Caco-2 (cell line): ENCODE results near the gene RALGPS1. TPM values are rescaled to one million over a fixed set of nuclear protein-coding genes. Genes with fewer than 3 reads are reported as not detected.
A peak's percentile ranks its signal among the peaks of the same experiment; 100 is the strongest.

Experiments
- BruUV-seq: library from RNA; stranded (reverse); fragments of 400-500 nt; replicated peaks from 2 replicates; lab custom pipeline; 2021; lab: Mats Ljungman, UMichigan
- CTCF ChIA-PET: fragments of 300-600 bp; sonication (Branson Sonifier 250); formaldehyde crosslinking; loops from one replicate; lab custom pipeline; 2022; ENCODE audit warnings: antibody characterized with exemption; lab: Charles Lee
- POLR2A ChIA-PET: fragments of 300-600 bp; sonication (Branson Sonifier 250); formaldehyde crosslinking; loops from one replicate; lab custom pipeline; 2022; ENCODE audit warnings: antibody characterized with exemption; lab: Charles Lee
- DNase-seq, 2 experiments: peaks; one replicate each; pipeline versions ENCODE4 v3.0.0 to v3.0.0-alpha.2; 2020 to 2022
- H3K27me3 ChIP-seq: replicated peaks from 2 replicates; pipeline ENCODE4 v1.6.0; 2011; ENCODE audit warnings: low read length; ENCODE audit not compliant: control insufficient read depth, insufficient read depth
- H3K36me3 ChIP-seq: 2 replicates; pipeline ENCODE4 v1.5.1; 2011; ENCODE audit warnings: low read length; ENCODE audit not compliant: control insufficient read depth, insufficient read depth
- H3K4me1 ChIP-seq: fragments of 250-450 bp; sonication (Bioruptor Pico); 2 replicates; pipeline ENCODE4 v1.5.1; 2020; ENCODE audit warnings: mild to moderate bottlenecking
- H3K4me3 ChIP-seq: 2 replicates; pipeline ENCODE4 v1.5.1; 2011; ENCODE audit warnings: low read depth, mild to moderate bottlenecking, control low read depth, low read length
- H3K9me3 ChIP-seq: fragments of 250-450 bp; sonication (Bioruptor Pico); 2 replicates; pipeline ENCODE4 v1.5.1; 2020; ENCODE audit warnings: mild to moderate bottlenecking, moderate library complexity
- H3K27ac Mint-ChIP-seq: one replicate; pipeline ENCODE4 v1.8.0; 2022; ENCODE audit warnings: mixed read lengths; ENCODE audit not compliant: unreplicated experiment
- H3K27me3 Mint-ChIP-seq: one replicate; pipeline ENCODE4 v1.8.0; 2022; ENCODE audit warnings: mixed read lengths; ENCODE audit not compliant: insufficient read depth, unreplicated experiment
- H3K36me3 Mint-ChIP-seq: one replicate; pipeline ENCODE4 v1.8.0; 2022; ENCODE audit warnings: mild to moderate bottlenecking, mixed read lengths; ENCODE audit not compliant: insufficient read depth, unreplicated experiment
- H3K4me1 Mint-ChIP-seq: one replicate; pipeline ENCODE4 v1.8.0; 2022; ENCODE audit warnings: low read depth, mixed read lengths; ENCODE audit not compliant: unreplicated experiment
- H3K4me3 Mint-ChIP-seq: one replicate; pipeline ENCODE4 v1.8.0; 2022; ENCODE audit warnings: mild to moderate bottlenecking, moderate library complexity, mixed read lengths; ENCODE audit not compliant: unreplicated experiment
- H3K9me3 Mint-ChIP-seq: one replicate; pipeline ENCODE4 v1.8.0; 2022; ENCODE audit warnings: mixed read lengths; ENCODE audit not compliant: unreplicated experiment
- CTCF ChIP-seq, 2 experiments: fragments of 200-600 bp in 1 of 2; IDR thresholded peaks; 1 replicate in 1 of 2; 2 replicates in 1 of 2; pipeline versions ENCODE4 v1.5.1 to v1.8.0; 2011 to 2022; ENCODE audit warnings: antibody characterized with exemption in 1 of 2, control low read depth in 1 of 2, inconsistent platforms in 1 of 2, low read depth in 1 of 2, low read length in 1 of 2, mild to moderate bottlenecking in 1 of 2, moderate library complexity in 1 of 2; ENCODE audit not compliant: insufficient read depth in 1 of 2, severe bottlenecking in 1 of 2, unreplicated experiment in 1 of 2
- intact Hi-C: fragments of 100-400 bp; cut with micrococcal nuclease; formaldehyde crosslinking; loops from one replicate; pipeline ENCODE4 v1.10.0; 2022; ENCODE audit not compliant: unreplicated experiment
- total RNA-seq: library from RNA; stranded (reverse); gene quantifications from 2 replicates; pipeline ENCODE4 v1.2.3, GENCODE V29; 2022

RALGPS1 gene
- total RNA-seq, 1 experiment from 2014 or later: 41.5 TPM

GRCh38 chr9:127078336-127078735, 163.8 kb downstream of the RALGPS1 start:
- DNase-seq: no peak
- Histone ChIP-seq H3K4me3 (no peak overlapping the region), H3K9me3 (no peaks in the 10 kb centered on the region; the same call in 1 of the 2 replicates), H3K27me3 (no peaks in the 10 kb centered on the region), H3K36me3 (peaks cover 2% of the 10 kb centered on the region; the same call in 1 of the 2 replicates), H3K4me1 (peaks cover 46% of the 10 kb centered on the region)
- intact Hi-C loops: loop anchor here (5.0 kb wide), 2 partner anchors 49 to 119 kb away; no protein-coding TSS in a partner anchor
- POLR2A ChIA-PET: no interaction called here
- TF ChIP-seq CTCF (IDR thresholded peaks at IDR 0.05; ENCODE audit: insufficient read depth in 1 of 2, low read depth in 1 of 2, low read length in 1 of 2, severe bottlenecking in 1 of 2, unreplicated experiment in 1 of 2): no peak
- Mint-ChIP-seq H3K4me1 (peaks cover 47% of the 10 kb centered on the region), H3K4me3 (no peak overlapping the region), H3K27me3 (no peaks in the 10 kb centered on the region), H3K9me3 (no peaks in the 10 kb centered on the region), H3K36me3 (peaks cover 19% of the 10 kb centered on the region), H3K27ac (peak overlapping the region; percentile 26)
- BruUV-seq: no TSS peak
- CTCF ChIA-PET: no interaction called here

DNA sequence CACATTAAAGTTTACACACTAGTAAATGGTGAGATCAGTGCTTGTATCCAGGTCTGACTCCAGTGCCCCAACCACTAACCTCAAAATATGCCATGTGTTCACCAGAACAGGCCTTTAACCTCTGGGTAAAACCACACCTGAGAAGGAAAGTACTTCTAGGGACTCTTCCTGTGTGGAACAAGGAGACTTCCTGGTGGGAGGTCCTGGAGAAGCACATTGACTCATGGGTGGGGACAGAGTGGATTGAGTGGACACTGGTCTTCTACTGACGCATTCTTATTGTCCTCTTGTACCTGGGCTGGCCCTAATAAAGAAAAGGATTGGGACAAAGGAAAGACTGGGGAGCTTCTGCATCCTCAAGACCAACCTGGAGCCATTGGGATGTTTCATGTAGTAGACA, 164.4 kb downstream of the RALGPS1 start:
- H3K4me3 Mint-ChIP-seq: no peak overlapping the region
- Histone ChIP-seq H3K4me3 (no peak overlapping the region), H3K27me3 (no peaks in the 10 kb centered on the region), H3K36me3 (peaks cover 2% of the 10 kb centered on the region; the same call in 1 of the 2 replicates), H3K9me3 (no peaks in the 10 kb centered on the region; the same call in 1 of the 2 replicates), H3K4me1 (peaks cover 51% of the 10 kb centered on the region)
- no TSS peak for BruUV-seq
- H3K27ac Mint-ChIP-seq: no peak overlapping the region
- peaks cover 49% of the 10 kb centered on the region for H3K4me1 Mint-ChIP-seq
- H3K27me3 Mint-ChIP-seq: no peaks in the 10 kb centered on the region
- no peak for TF ChIP-seq CTCF (IDR thresholded peaks at IDR 0.05; ENCODE audit: insufficient read depth in 1 of 2, low read depth in 1 of 2, low read length in 1 of 2, severe bottlenecking in 1 of 2, unreplicated experiment in 1 of 2)
- CTCF ChIA-PET: no interaction called here
- H3K36me3 Mint-ChIP-seq: peaks cover 18% of the 10 kb centered on the region
- DNase-seq: no peak
- intact Hi-C loops: loop anchor here (5.0 kb wide), 2 partner anchors 48 to 118 kb away; no protein-coding TSS in a partner anchor
- POLR2A ChIA-PET: interaction anchor here (0.8 kb wide), 1 partner anchor 12 kb away, joined by 3 read pairs; no protein-coding TSS in a partner anchor
- no peaks in the 10 kb centered on the region for H3K9me3 Mint-ChIP-seq

- H3K4me3 ChIP-seq: no peak overlapping the region
- ChIA-PET POLR2A (interaction anchor here (0.8 kb wide), 1 partner anchor 13 kb away, joined by 3 read pairs; no protein-coding TSS in a partner anchor), CTCF (no interaction called here)
- Mint-ChIP-seq H3K27me3 (no peaks in the 10 kb centered on the region), H3K9me3 (no peaks in the 10 kb centered on the region), H3K4me1 (peaks cover 48% of the 10 kb centered on the region), H3K27ac (no peak overlapping the region), H3K36me3 (peaks cover 18% of the 10 kb centered on the region), H3K4me3 (no peak overlapping the region)
- no peak for DNase-seq
- no peak for TF ChIP-seq CTCF (IDR thresholded peaks at IDR 0.05; ENCODE audit: insufficient read depth in 1 of 2, low read depth in 1 of 2, low read length in 1 of 2, severe bottlenecking in 1 of 2, unreplicated experiment in 1 of 2)
- intact Hi-C loops: loop anchor here (5.0 kb wide), 2 partner anchors 48 to 118 kb away; no protein-coding TSS in a partner anchor
- H3K4me1 ChIP-seq: peaks cover 51% of the 10 kb centered on the region
- no peaks in the 10 kb centered on the region; the same call in 1 of the 2 replicates for H3K9me3 ChIP-seq
- H3K27me3 ChIP-seq: no peaks in the 10 kb centered on the region
- BruUV-seq: no TSS peak
- H3K36me3 ChIP-seq: peaks cover 2% of the 10 kb centered on the region; the same call in 1 of the 2 replicates
Measured at GRCh38 chr9:127079446-127080140, 165.0 kb downstream of the RALGPS1 start.
